MV-4-11 (cell line): ENCODE results near the gene FRMD4A.
A peak's percentile ranks its signal among the peaks of the same experiment; 100 is the strongest.
"Not testable (repeated sequence)": the region's sequence is repeated elsewhere in the genome, so short reads cannot be mapped to it uniquely, and the experiment has no call there.

Experiments used
- DNase-seq: peaks from one replicate; lab custom pipeline; 2025; lab: John Stamatoyannopoulos, UW

FRMD4A gene

GRCh38 chr10:13946209-13946460, 384.6 kb downstream of the FRMD4A start:
- DNase-seq = no peak

GRCh38 chr10:13945390-13946208, 385.1 kb downstream of the FRMD4A start:
- peak; percentile 41 for DNase-seq

GRCh38 chr10:13944823-13945222, 385.9 kb downstream of the FRMD4A start:
- no peak for DNase-seq

- no peak for DNase-seq
Observed at GRCh38 chr10:13943735-13944398, 386.9 kb downstream of the FRMD4A start.

GRCh38 chr10:13942035-13942434, 388.7 kb downstream of the FRMD4A start:
- DNase-seq = no peak

GRCh38 chr10:13939391-13939790, 391.3 kb downstream of the FRMD4A start:
- DNase-seq = no peak

- peak; percentile 55 for DNase-seq
Observed at GRCh38 chr10:13938950-13939349, 391.8 kb downstream of the FRMD4A start.

- DNase-seq = no peak
Observed at GRCh38 chr10:13936826-13937225, 393.9 kb downstream of the FRMD4A start.

GRCh38 chr10:13930120-13930519, 400.6 kb downstream of the FRMD4A start:
- no peak for DNase-seq

GRCh38 chr10:13928451-13928850, 402.3 kb downstream of the FRMD4A start:
- DNase-seq = no peak

- no peak for DNase-seq
Observed at GRCh38 chr10:13925971-13926780, 404.5 kb downstream of the FRMD4A start.

GRCh38 chr10:13924040-13924725, 406.5 kb downstream of the FRMD4A start:
- no peak for DNase-seq

- no peak for DNase-seq
Observed at GRCh38 chr10:13922586-13922985, 408.1 kb downstream of the FRMD4A start.

GRCh38 chr10:13921941-13922340, 408.8 kb downstream of the FRMD4A start:
- DNase-seq = no peak

GRCh38 chr10:13921131-13921530, 409.6 kb downstream of the FRMD4A start:
- not testable (repeated sequence) for DNase-seq

GRCh38 chr10:13920465-13920864, 410.3 kb downstream of the FRMD4A start:
- DNase-seq = no peak

GRCh38 chr10:13920031-13920430, 410.7 kb downstream of the FRMD4A start:
- no peak for DNase-seq

GRCh38 chr10:13917791-13918190, 412.9 kb downstream of the FRMD4A start:
- no peak for DNase-seq

GRCh38 chr10:13916384-13916947, 414.3 kb downstream of the FRMD4A start:
- DNase-seq = no peak

- no peak for DNase-seq
Observed at GRCh38 chr10:13915710-13916109, 415.0 kb downstream of the FRMD4A start.

- DNase-seq = peak; percentile 87
Observed at GRCh38 chr10:13913897-13914296, 416.8 kb downstream of the FRMD4A start.
